GM12878 (cell line): ENCODE results near the gene DUSP22. TPM values are rescaled to one million over a fixed set of nuclear protein-coding genes. Genes with fewer than 3 reads are reported as not detected.

Experiments
- ATAC-seq: fragments of 200-7000 bp; cut with Tn5 transposase; 3 replicates; pipeline ENCODE4 v1.9.1; 2020; ENCODE audit warnings: mild to moderate bottlenecking, moderate library complexity
- BruUV-seq: library from RNA; stranded (reverse); fragments of 400-500 nt; replicated peaks from 2 replicates; lab custom pipeline; 2021; lab: Mats Ljungman, UMichigan
- CTCF ChIA-PET: fragments of 300-600 bp; sonication (Branson Sonifier 250); formaldehyde crosslinking; extraction: SDS; loops from one replicate; lab custom pipeline; 2021; ENCODE audit warnings: inconsistent platforms; lab: Yijun Ruan, JAX
- POLR2A ChIA-PET: fragments of 350-600 bp; formaldehyde crosslinking; extraction: SDS; loops from one replicate; lab custom pipeline; 2021; ENCODE audit warnings: inconsistent platforms; lab: Charles Lee
- RAD21 ChIA-PET: fragments of 300-600 bp; sonication (Branson Sonifier 250); formaldehyde crosslinking; loops from one replicate; lab custom pipeline; 2023; ENCODE audit warnings: antibody characterized with exemption; ENCODE audit not compliant: unreplicated experiment; lab: Charles Lee
- SMC1A ChIA-PET: fragments of 300-600 bp; sonication (Branson Sonifier 250); formaldehyde crosslinking; loops from one replicate; lab custom pipeline; 2023; ENCODE audit not compliant: unreplicated experiment, uncharacterized antibody; lab: Charles Lee
- DNase-seq: peaks from one replicate; pipeline ENCODE4 v3.0.0-alpha.2; 2011; ENCODE audit warnings: low read depth, low spot score
- FAIRE-seq: peaks from 3 replicates; lab custom pipeline; 2011; peaks lifted over from hg19 to GRCh38; lab: Jason Lieb, UNC
- H2AFZ ChIP-seq: 2 replicates; pipeline ENCODE4 v1.6.0; 2011; ENCODE audit warnings: low read depth, low read length, control low read depth; ENCODE audit not compliant: control insufficient read depth
- H3K27ac ChIP-seq: 2 replicates; pipeline ENCODE4 v1.5.1; 2011; ENCODE audit warnings: control low read depth; ENCODE audit not compliant: control insufficient read depth, insufficient read depth
- H3K27me3 ChIP-seq, 2 experiments: replicated peaks in 1 of 2; 2 replicates each; pipeline versions ENCODE4 v1.6.0 to v1.6.1; 2011; ENCODE audit warnings: low read length in 1 of 2; ENCODE audit not compliant: control insufficient read depth in 2 of 2, insufficient read depth in 2 of 2
- H3K36me3 ChIP-seq, 2 experiments: 2 replicates each; pipeline ENCODE4 v1.5.1; 2011; ENCODE audit warnings: low read length in 1 of 2; ENCODE audit not compliant: control insufficient read depth in 2 of 2, insufficient read depth in 2 of 2
- H3K4me1 ChIP-seq: 2 replicates; pipeline ENCODE4 v1.6.1; 2011; ENCODE audit warnings: mild to moderate bottlenecking, low read length, moderate library complexity, mixed read lengths; ENCODE audit not compliant: control insufficient read depth, insufficient read depth
- H3K4me2 ChIP-seq: 2 replicates; pipeline ENCODE4 v1.6.0; 2011; ENCODE audit warnings: control low read depth; ENCODE audit not compliant: control insufficient read depth, insufficient read depth
- H3K4me3 ChIP-seq: fragments of 200-600 bp; sonication (generic); 2 replicates; pipeline ENCODE4 v1.5.1; 2016
- H3K79me2 ChIP-seq: 2 replicates; pipeline ENCODE4 v1.6.0; 2011; ENCODE audit warnings: low read length; ENCODE audit not compliant: control insufficient read depth, insufficient read depth
- H3K9ac ChIP-seq: 2 replicates; pipeline ENCODE4 v1.8.0; 2011; ENCODE audit warnings: low read length, control low read depth, mixed read lengths; ENCODE audit not compliant: control insufficient read depth, insufficient read depth
- H3K9me3 ChIP-seq: replicated peaks from 3 replicates; pipeline ENCODE4 v1.5.1; 2011; ENCODE audit warnings: mild to moderate bottlenecking, low read length; ENCODE audit not compliant: control insufficient read depth, insufficient read depth
- H4K20me1 ChIP-seq: 2 replicates; pipeline ENCODE4 v1.6.0; 2011; ENCODE audit not compliant: control insufficient read depth, insufficient read depth
- ATF2 ChIP-seq: IDR thresholded peaks from 2 replicates; pipeline ENCODE4 v1.6.1; 2012; ENCODE audit warnings: low read length, inconsistent platforms
- BHLHE40 ChIP-seq, 2 experiments: fragments of 450-650 bp in 1 of 2; IDR thresholded peaks; 2 replicates each; pipeline ENCODE4 v1.6.1; 2011 to 2017; ENCODE audit warnings: low read depth in 2 of 2, borderline replicate concordance in 1 of 2, improper control_type of control experiment in 1 of 2, low read length in 1 of 2, mild to moderate bottlenecking in 1 of 2
- CBFB ChIP-seq: IDR thresholded peaks from 2 replicates; pipeline ENCODE4 v1.6.1; 2016; ENCODE audit warnings: antibody characterized with exemption, low read depth
- IRF3 ChIP-seq: fragments of 450-650 bp; IDR thresholded peaks from 2 replicates; pipeline ENCODE4 v1.6.1; 2014; ENCODE audit warnings: mild to moderate bottlenecking
- MEF2B ChIP-seq: fragments of 450-650 bp; IDR thresholded peaks from 2 replicates; pipeline ENCODE4 v1.6.1; 2018; ENCODE audit warnings: mild to moderate bottlenecking, moderate library complexity; ENCODE audit not compliant: partially characterized antibody, poor library complexity, severe bottlenecking
- NR2C2 ChIP-seq: IDR thresholded peaks from 2 replicates; pipeline ENCODE4 v1.6.1; 2011; ENCODE audit warnings: borderline replicate concordance, low read depth; ENCODE audit not compliant: control insufficient read depth, insufficient read length
- SMAD5 ChIP-seq: IDR thresholded peaks from 2 replicates; pipeline ENCODE4 v1.6.1; 2016; ENCODE audit warnings: antibody characterized with exemption, low read depth
- TBL1XR1 ChIP-seq: IDR thresholded peaks from 2 replicates; pipeline ENCODE4 v1.6.1; 2012; ENCODE audit warnings: low read depth, low read length, improper control_type of control experiment
- TCF7 ChIP-seq: IDR thresholded peaks from 2 replicates; pipeline ENCODE4 v1.6.1; 2014; ENCODE audit warnings: antibody characterized with exemption, borderline replicate concordance
- ZNF217 ChIP-seq: fragments of 450-650 bp; IDR thresholded peaks from 2 replicates; pipeline ENCODE4 v1.6.1; 2017; ENCODE audit warnings: antibody characterized with exemption, mild to moderate bottlenecking
- whole genome bisulfite sequencing: methylation state at CpG from one replicate; pipeline ENCODE4 v1.1.6; 2016; ENCODE audit warnings: low lambda C conversion rate; ENCODE audit not compliant: insufficient replicate concordance, insufficient coverage; ENCODE audit errors: missing lambda C conversion rate; 5-methylcytosine and 5-hydroxymethylcytosine counted together
- in situ Hi-C: fragments of 300-500 bp; cut with MboI; formaldehyde crosslinking; loops from 9 replicates; pipeline ENCODE4 v1.14.3; 2018; ENCODE audit warnings: mixed read lengths
- intact Hi-C: fragments of 100-400 bp; cut with micrococcal nuclease; formaldehyde crosslinking; loops from one replicate; pipeline ENCODE4 v1.14.2; 2022; ENCODE audit not compliant: unreplicated experiment
- polyA plus RNA-seq, 11 experiments: library from polyadenylated mRNA; depleted of rRNA in 4 of 11; unstranded in 6 of 11; stranded (reverse) in 5 of 11; fragments of >200 nt; fragmentation: Nextera tagmentation in 4 of 11; fragmentation: Illumina TruSeq in 1 of 11; extraction: Ambion mirVana in 4 of 11; extraction: Trizol in 1 of 11; gene quantifications; 1 replicate in 1 of 11; 2 replicates in 10 of 11; pipeline versions ENCODE4 v1.2.1 to v1.2.3, GENCODE V29; 2011 to 2016; ENCODE audit warnings: inconsistent platforms in 2 of 11, missing spikeins in 2 of 11, low read depth in 1 of 11
- total RNA-seq, 4 experiments: library from RNA; depleted of rRNA in 3 of 4; stranded (reverse); fragments of >200 nt in 3 of 4; fragmentation: Illumina TruSeq in 1 of 4; extraction: Trizol in 1 of 4; gene quantifications; 2 replicates each; pipeline versions ENCODE4 v1.2.1 to v1.2.3, GENCODE V29; 2013 to 2021
- TF ChIP-seq, protein P1 (sequence below): fragments of 450-650 bp; IDR thresholded peaks from 2 replicates; pipeline ENCODE4 v1.6.1; 2017; ENCODE audit warnings: mild to moderate bottlenecking, moderate library complexity
- TF ChIP-seq, protein P2 (sequence below): IDR thresholded peaks from 2 replicates; pipeline ENCODE4 v1.6.1; 2011; ENCODE audit warnings: mild to moderate bottlenecking, low read depth, low read length, moderate library complexity; ENCODE audit not compliant: insufficient replicate concordance

DUSP22 gene
- total and polyA plus RNA-seq, 10 of the 15 experiments (the other 5 are each of a cell fraction or from before 2014, with no cell fraction given) = 78.9 to 156 (median 107) TPM

GRCh38 chr6:365835-366234 is 73.5 kb downstream of the DUSP22 start (continued):
- TF ChIP-seq MEF2B (peak; percentile 94), SMAD5 (0 out of 2 replicates have a peak, but pooled peaks have one; percentile 15), TCF7 (no peak), BHLHE40 (IDR thresholded peaks at IDR 0.05; ENCODE audit: borderline replicate concordance in 1 of 2, low read depth in 2 of 2, low read length in 1 of 2) (peak in 1 of 2 experiments; percentile 12; a peak in 1 of 4 replicates), ATF2 (peak; percentile 12; the same call in 1 of the 2 replicates)
- TF ChIP-seq, all 136 proteins: peak for 16

- Histone ChIP-seq H3K4me1 (peaks cover 18% of the 10 kb centered on the region), H3K79me2 (no peaks in the 10 kb centered on the region), H3K27ac (no peak overlapping the region), H3K36me3 (no peaks in the 10 kb centered on the region), H3K9me3 (no peaks in the 10 kb centered on the region; the same call in 2 of the 3 replicates), H3K4me2 (no peak overlapping the region), H4K20me1 (no peaks in the 10 kb centered on the region), H3K27me3 (no peaks in the 10 kb centered on the region), H3K9ac (no peak overlapping the region), H2AFZ (no peak overlapping the region), H3K4me3 (no peak overlapping the region)
- ChIA-PET POLR2A (interaction anchor here (0.8 to 3.1 kb wide), 4 partner anchors 23 to 61 kb away, joined by 3 to 14 read pairs (median 3); no protein-coding TSS in a partner anchor), CTCF (interaction anchor here (0.6 to 4.4 kb wide), 7 partner anchors 10 to 179 kb away, joined by 3 to 23 read pairs (median 7); no protein-coding TSS in a partner anchor), SMC1A (interaction anchor here (0.6 to 9.6 kb wide), 11 partner anchors 10 to 150 kb away, joined by 3 to 230 read pairs (median 19); no protein-coding TSS in a partner anchor), RAD21 (interaction anchor here (1.0 to 8.0 kb wide), 13 partner anchors 10 to 148 kb away, joined by 3 to 73 read pairs (median 14); partner anchors contain the start of gene IRF4)
- FAIRE-seq (no peak), DNase-seq (no peak), ATAC-seq (no peak)
- in situ Hi-C loops (no loop called here), intact Hi-C loops (no loop called here)
- 72% methylated on average over 19 of the region's 19 CpGs for WGBS
- no TSS peak for BruUV-seq
- TF ChIP-seq CBFB = no peak
- TF ChIP-seq, protein P1, sequence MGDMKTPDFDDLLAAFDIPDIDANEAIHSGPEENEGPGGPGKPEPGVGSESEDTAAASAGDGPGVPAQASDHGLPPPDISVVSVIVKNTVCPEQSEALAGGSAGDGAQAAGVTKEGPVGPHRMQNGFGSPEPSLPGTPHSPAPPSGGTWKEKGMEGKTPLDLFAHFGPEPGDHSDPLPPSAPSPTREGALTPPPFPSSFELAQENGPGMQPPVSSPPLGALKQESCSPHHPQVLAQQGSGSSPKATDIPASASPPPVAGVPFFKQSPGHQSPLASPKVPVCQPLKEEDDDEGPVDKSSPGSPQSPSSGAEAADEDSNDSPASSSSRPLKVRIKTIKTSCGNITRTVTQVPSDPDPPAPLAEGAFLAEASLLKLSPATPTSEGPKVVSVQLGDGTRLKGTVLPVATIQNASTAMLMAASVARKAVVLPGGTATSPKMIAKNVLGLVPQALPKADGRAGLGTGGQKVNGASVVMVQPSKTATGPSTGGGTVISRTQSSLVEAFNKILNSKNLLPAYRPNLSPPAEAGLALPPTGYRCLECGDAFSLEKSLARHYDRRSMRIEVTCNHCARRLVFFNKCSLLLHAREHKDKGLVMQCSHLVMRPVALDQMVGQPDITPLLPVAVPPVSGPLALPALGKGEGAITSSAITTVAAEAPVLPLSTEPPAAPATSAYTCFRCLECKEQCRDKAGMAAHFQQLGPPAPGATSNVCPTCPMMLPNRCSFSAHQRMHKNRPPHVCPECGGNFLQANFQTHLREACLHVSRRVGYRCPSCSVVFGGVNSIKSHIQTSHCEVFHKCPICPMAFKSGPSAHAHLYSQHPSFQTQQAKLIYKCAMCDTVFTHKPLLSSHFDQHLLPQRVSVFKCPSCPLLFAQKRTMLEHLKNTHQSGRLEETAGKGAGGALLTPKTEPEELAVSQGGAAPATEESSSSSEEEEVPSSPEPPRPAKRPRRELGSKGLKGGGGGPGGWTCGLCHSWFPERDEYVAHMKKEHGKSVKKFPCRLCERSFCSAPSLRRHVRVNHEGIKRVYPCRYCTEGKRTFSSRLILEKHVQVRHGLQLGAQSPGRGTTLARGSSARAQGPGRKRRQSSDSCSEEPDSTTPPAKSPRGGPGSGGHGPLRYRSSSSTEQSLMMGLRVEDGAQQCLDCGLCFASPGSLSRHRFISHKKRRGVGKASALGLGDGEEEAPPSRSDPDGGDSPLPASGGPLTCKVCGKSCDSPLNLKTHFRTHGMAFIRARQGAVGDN = no peak
- TF ChIP-seq IRF3 = no peak
- TF ChIP-seq, protein P2, sequence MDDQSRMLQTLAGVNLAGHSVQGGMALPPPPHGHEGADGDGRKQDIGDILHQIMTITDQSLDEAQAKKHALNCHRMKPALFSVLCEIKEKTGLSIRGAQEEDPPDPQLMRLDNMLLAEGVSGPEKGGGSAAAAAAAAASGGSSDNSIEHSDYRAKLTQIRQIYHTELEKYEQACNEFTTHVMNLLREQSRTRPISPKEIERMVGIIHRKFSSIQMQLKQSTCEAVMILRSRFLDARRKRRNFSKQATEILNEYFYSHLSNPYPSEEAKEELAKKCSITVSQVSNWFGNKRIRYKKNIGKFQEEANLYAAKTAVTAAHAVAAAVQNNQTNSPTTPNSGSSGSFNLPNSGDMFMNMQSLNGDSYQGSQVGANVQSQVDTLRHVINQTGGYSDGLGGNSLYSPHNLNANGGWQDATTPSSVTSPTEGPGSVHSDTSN = no peak
- no peak for TF ChIP-seq NR2C2
- TF ChIP-seq TBL1XR1 = no peak
- no peak for TF ChIP-seq ZNF217
Measured at GRCh38 chr6:366389-367297, 74.4 kb downstream of the DUSP22 start.
